H9 (cell line): ENCODE results near the gene HSD17B2. TPM values are rescaled to one million over a fixed set of nuclear protein-coding genes. Genes with fewer than 3 reads are reported as not detected.

Source experiments
- DNase-seq: peaks from one replicate; pipeline ENCODE4 v3.0.0-alpha.2; 2017
- H2AFZ ChIP-seq: one replicate; pipeline ENCODE4 v1.6.1; 2013; ENCODE audit warnings: mild to moderate bottlenecking, low read length, control low read depth, moderate library complexity
- H2AK5ac ChIP-seq: 2 replicates; pipeline ENCODE4 v1.6.1; 2013; ENCODE audit warnings: low read length, control low read depth, mixed read lengths; ENCODE audit not compliant: insufficient read length
- H2BK120ac ChIP-seq: one replicate; pipeline ENCODE4 v1.6.1; 2013; ENCODE audit warnings: low read depth, mild to moderate bottlenecking, low read length, control low read depth, inconsistent platforms; ENCODE audit not compliant: poor library complexity, severe bottlenecking
- H2BK12ac ChIP-seq: 2 replicates; pipeline ENCODE4 v1.6.1; 2013; ENCODE audit warnings: low read length, control low read depth, mixed read lengths, low read depth; ENCODE audit not compliant: insufficient read length
- H2BK15ac ChIP-seq: 2 replicates; pipeline ENCODE4 v1.6.1; 2013; ENCODE audit warnings: low read depth, low read length, control low read depth
- H2BK20ac ChIP-seq: one replicate; pipeline ENCODE4 v1.6.1; 2013; ENCODE audit warnings: low read depth, mild to moderate bottlenecking, low read length, control low read depth, inconsistent platforms; ENCODE audit not compliant: poor library complexity, severe bottlenecking
- H2BK5ac ChIP-seq: 2 replicates; pipeline ENCODE4 v1.6.1; 2013; ENCODE audit warnings: low read length, control low read depth, mixed read lengths; ENCODE audit not compliant: insufficient read length
- H3K14ac ChIP-seq: 2 replicates; pipeline ENCODE4 v1.6.1; 2013; ENCODE audit warnings: low read length, control low read depth; ENCODE audit not compliant: insufficient read depth
- H3K18ac ChIP-seq: 2 replicates; pipeline ENCODE4 v1.6.1; 2013; ENCODE audit warnings: low read depth, mild to moderate bottlenecking, mixed read lengths, low read length, control low read depth; ENCODE audit not compliant: insufficient read length
- H3K23ac ChIP-seq: 2 replicates; pipeline ENCODE4 v1.6.1; 2013; ENCODE audit warnings: low read length, control low read depth, mixed read lengths, low read depth; ENCODE audit not compliant: insufficient read length
- H3K23me2 ChIP-seq: 2 replicates; pipeline ENCODE4 v1.6.1; 2013; ENCODE audit warnings: low read depth, mild to moderate bottlenecking, mixed read lengths, low read length, control low read depth; ENCODE audit not compliant: insufficient read length, poor library complexity, severe bottlenecking
- H3K27ac ChIP-seq: 2 replicates; pipeline ENCODE4 v1.5.1; 2013; ENCODE audit warnings: low read length, control low read depth, mixed read lengths, low read depth; ENCODE audit not compliant: insufficient read length
- H3K27me3 ChIP-seq: 2 replicates; pipeline ENCODE4 v1.6.1; 2013; ENCODE audit warnings: low read length, control low read depth, inconsistent platforms; ENCODE audit not compliant: insufficient read depth
- H3K4ac ChIP-seq: 2 replicates; pipeline ENCODE4 v1.6.1; 2013; ENCODE audit warnings: low read depth, mild to moderate bottlenecking, control low read depth, inconsistent platforms, low read length, moderate library complexity
- H3K4me1 ChIP-seq: 2 replicates; pipeline ENCODE4 v1.6.1; 2013; ENCODE audit warnings: low read length, control low read depth, inconsistent platforms; ENCODE audit not compliant: insufficient read depth
- H3K4me2 ChIP-seq: 2 replicates; pipeline ENCODE4 v1.6.1; 2013; ENCODE audit warnings: low read length, control low read depth, mixed read lengths; ENCODE audit not compliant: insufficient read length, insufficient read depth
- H3K56ac ChIP-seq: 2 replicates; pipeline ENCODE4 v1.6.1; 2013; ENCODE audit warnings: low read depth, mild to moderate bottlenecking, mixed read lengths, low read length, control low read depth; ENCODE audit not compliant: insufficient read length
- H3K79me1 ChIP-seq: 2 replicates; pipeline ENCODE4 v1.6.1; 2013; ENCODE audit warnings: low read depth, mild to moderate bottlenecking, moderate library complexity, low read length, control low read depth, inconsistent platforms; ENCODE audit not compliant: insufficient read depth, poor library complexity, severe bottlenecking
- H3K79me2 ChIP-seq: 2 replicates; pipeline ENCODE4 v1.6.1; 2013; ENCODE audit warnings: low read length, control low read depth, inconsistent platforms; ENCODE audit not compliant: insufficient read depth
- H3K9ac ChIP-seq: 2 replicates; pipeline ENCODE4 v1.6.1; 2013; ENCODE audit warnings: low read length, control low read depth, mixed read lengths; ENCODE audit not compliant: insufficient read length; ENCODE audit errors: extremely low read depth
- H3K9me3 ChIP-seq: one replicate; pipeline ENCODE4 v1.6.1; 2013; ENCODE audit warnings: low read depth, low read length, inconsistent platforms; ENCODE audit not compliant: control insufficient read depth
- H3T11ph ChIP-seq: one replicate; pipeline ENCODE4 v1.6.1; 2013; ENCODE audit warnings: mild to moderate bottlenecking, low read length, control low read depth, inconsistent platforms
- H4K20me1 ChIP-seq: one replicate; pipeline ENCODE4 v1.6.1; 2013; ENCODE audit not compliant: control insufficient read depth, insufficient read length, insufficient read depth
- H4K5ac ChIP-seq: 2 replicates; pipeline ENCODE4 v1.6.1; 2013; ENCODE audit warnings: low read depth, mild to moderate bottlenecking, mixed read lengths, low read length, control low read depth; ENCODE audit not compliant: insufficient read length
- H4K8ac ChIP-seq: replicated peaks from 2 replicates; pipeline ENCODE4 v1.6.1; 2013; ENCODE audit warnings: low read length, control low read depth, mixed read lengths, low read depth; ENCODE audit not compliant: insufficient read length
- H4K91ac ChIP-seq: 2 replicates; pipeline ENCODE4 v1.6.1; 2013; ENCODE audit warnings: low read depth, mild to moderate bottlenecking, moderate library complexity, mixed read lengths, low read length, control low read depth; ENCODE audit not compliant: insufficient read length
- H3K27ac Mint-ChIP-seq, 3 experiments: 2 replicates in 2 of 3; 3 replicates in 1 of 3; pipeline ENCODE4 v1.8.0; 2020 to 2021; ENCODE audit warnings: mixed read lengths in 3 of 3, mild to moderate bottlenecking in 1 of 3, moderate library complexity in 1 of 3
- H3K27me3 Mint-ChIP-seq: 2 replicates; pipeline ENCODE4 v1.8.0; 2021; ENCODE audit warnings: low read depth, mild to moderate bottlenecking, moderate library complexity, mixed read lengths
- H3K36me3 Mint-ChIP-seq, 3 experiments: 2 replicates in 2 of 3; 3 replicates in 1 of 3; pipeline ENCODE4 v1.8.0; 2020 to 2021; ENCODE audit warnings: low read depth in 3 of 3, mixed read lengths in 3 of 3; ENCODE audit not compliant: insufficient read depth in 1 of 3
- H3K4me1 Mint-ChIP-seq, 2 experiments: 2 replicates each; pipeline ENCODE4 v1.8.0; 2020; ENCODE audit warnings: mixed read lengths in 2 of 2
- H3K4me3 Mint-ChIP-seq, 2 experiments: 2 replicates in 1 of 2; 3 replicates in 1 of 2; pipeline ENCODE4 v1.8.0; 2020 to 2021; ENCODE audit warnings: mild to moderate bottlenecking in 2 of 2, mixed read lengths in 2 of 2, moderate library complexity in 1 of 2
- H3K9me3 Mint-ChIP-seq, 2 experiments: 2 replicates in 1 of 2; 3 replicates in 1 of 2; pipeline ENCODE4 v1.8.0; 2020; ENCODE audit warnings: mild to moderate bottlenecking in 2 of 2, mixed read lengths in 2 of 2, moderate library complexity in 1 of 2
- WGBS: extraction: QIAGEN DNeasy Blood & Tissue Kit; methylation state at CpG from one replicate; pipeline ENCODE4 v1.1.7; 2013; ENCODE audit warnings: missing lambda C conversion rate, low lambda C conversion rate, mixed read lengths; ENCODE audit not compliant: insufficient read length; ENCODE audit errors: extremely low coverage; 5-methylcytosine and 5-hydroxymethylcytosine counted together
- total RNA-seq: library from RNA; stranded (reverse); gene quantifications from 2 replicates; pipeline ENCODE4 v1.2.1, GENCODE V29; 2021
- TF ChIP-seq, protein P1 (sequence below): fragments of 200-600 bp; sonication (generic); conservative IDR thresholded peaks from 3 replicates; pipeline ENCODE4 v1.8.0; 2021; ENCODE audit warnings: antibody characterized with exemption, mild to moderate bottlenecking

Gene HSD17B2
- total RNA-seq, 1 experiment from 2014 or later: not detected

DNA sequence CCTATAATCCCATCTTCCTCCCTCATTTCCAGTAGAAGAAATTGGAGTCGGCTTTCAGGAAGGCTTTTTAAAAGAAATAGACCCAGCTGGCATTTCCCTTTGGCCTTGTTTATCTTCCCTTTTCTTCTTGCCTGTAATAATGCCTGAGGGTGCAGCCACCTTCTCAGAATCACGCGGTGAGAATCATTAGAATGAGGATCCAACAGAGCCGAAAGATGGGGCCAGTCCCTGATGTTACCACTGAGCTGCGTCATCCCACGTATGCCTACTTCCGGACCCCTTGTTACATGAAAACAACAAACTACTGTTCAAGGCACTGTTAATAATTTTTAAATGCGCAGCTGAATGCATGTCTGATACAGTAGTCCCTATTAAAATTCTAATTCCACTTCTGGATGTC lies 47.9 kb upstream of the HSD17B2 start:
- Histone ChIP-seq H3K27me3 (no peaks in the 10 kb centered on the region), H2BK15ac (no peak overlapping the region), H3K4me1 (no peaks in the 10 kb centered on the region), H3K9me3 (no peaks in the 10 kb centered on the region), H4K5ac (no peak overlapping the region), H3K4me2 (no peak overlapping the region), H3K27ac (no peak overlapping the region), H2BK12ac (no peak overlapping the region), H2BK20ac (no peak overlapping the region), H3K14ac (no peak overlapping the region), H4K20me1 (no peaks in the 10 kb centered on the region), H3K18ac (no peak overlapping the region), H3K23ac (no peak overlapping the region), H3K23me2 (no peaks in the 10 kb centered on the region), H3T11ph (no peak overlapping the region), H2AK5ac (no peak overlapping the region), H3K9ac (no peak overlapping the region), H3K4ac (no peak overlapping the region), H4K91ac (no peak overlapping the region), H3K79me1 (no peaks in the 10 kb centered on the region), H2BK120ac (no peak overlapping the region), H2AFZ (no peak overlapping the region), H4K8ac (no peak overlapping the region), H2BK5ac (no peak overlapping the region), H3K56ac (no peak overlapping the region), H3K79me2 (no peaks in the 10 kb centered on the region)
- no CpG with 5 or more reads among the region's 8 CpGs for WGBS
- no peak overlapping the region for H3K27ac Mint-ChIP-seq
- H3K9me3 Mint-ChIP-seq: no peaks in the 10 kb centered on the region
- H3K27me3 Mint-ChIP-seq: no peaks in the 10 kb centered on the region; the same call in 1 of the 2 replicates
- no peak for DNase-seq
- TF ChIP-seq, protein P1, sequence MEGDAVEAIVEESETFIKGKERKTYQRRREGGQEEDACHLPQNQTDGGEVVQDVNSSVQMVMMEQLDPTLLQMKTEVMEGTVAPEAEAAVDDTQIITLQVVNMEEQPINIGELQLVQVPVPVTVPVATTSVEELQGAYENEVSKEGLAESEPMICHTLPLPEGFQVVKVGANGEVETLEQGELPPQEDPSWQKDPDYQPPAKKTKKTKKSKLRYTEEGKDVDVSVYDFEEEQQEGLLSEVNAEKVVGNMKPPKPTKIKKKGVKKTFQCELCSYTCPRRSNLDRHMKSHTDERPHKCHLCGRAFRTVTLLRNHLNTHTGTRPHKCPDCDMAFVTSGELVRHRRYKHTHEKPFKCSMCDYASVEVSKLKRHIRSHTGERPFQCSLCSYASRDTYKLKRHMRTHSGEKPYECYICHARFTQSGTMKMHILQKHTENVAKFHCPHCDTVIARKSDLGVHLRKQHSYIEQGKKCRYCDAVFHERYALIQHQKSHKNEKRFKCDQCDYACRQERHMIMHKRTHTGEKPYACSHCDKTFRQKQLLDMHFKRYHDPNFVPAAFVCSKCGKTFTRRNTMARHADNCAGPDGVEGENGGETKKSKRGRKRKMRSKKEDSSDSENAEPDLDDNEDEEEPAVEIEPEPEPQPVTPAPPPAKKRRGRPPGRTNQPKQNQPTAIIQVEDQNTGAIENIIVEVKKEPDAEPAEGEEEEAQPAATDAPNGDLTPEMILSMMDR: no peak
- no peaks in the 10 kb centered on the region for H3K36me3 Mint-ChIP-seq
- H3K4me3 Mint-ChIP-seq: no peak overlapping the region
- H3K4me1 Mint-ChIP-seq: peaks cover 5 to 6% of the 10 kb centered on the region in 2 experiments; a peak in 2 of 4 replicates
